Smooth muscle cell (in vitro differentiated cells): Measurements from ENCODE around the gene DDB1. TPM values are rescaled to one million over a fixed set of nuclear protein-coding genes. Genes with fewer than 3 reads are reported as not detected.

Experiments
- DNase-seq: peaks from one replicate; lab custom pipeline; 2025; ENCODE audit not compliant: unreplicated experiment; lab: John Stamatoyannopoulos, UW
- H2AFZ ChIP-seq: fragments of 200-600 bp; sonication (generic); 2 replicates; pipeline ENCODE4 v1.6.0; 2016; ENCODE audit warnings: antibody characterized with exemption, low read depth, mild to moderate bottlenecking
- H3F3A ChIP-seq: fragments of 200-600 bp; sonication (generic); 2 replicates; pipeline ENCODE4 v1.6.0; 2017; ENCODE audit warnings: antibody characterized with exemption, low read depth
- H3K27ac ChIP-seq: fragments of 200-600 bp; sonication (generic); 2 replicates; pipeline ENCODE4 v1.5.1; 2016; ENCODE audit warnings: low read depth, mild to moderate bottlenecking
- H3K27me3 ChIP-seq: fragments of 200-600 bp; sonication (generic); 2 replicates; pipeline ENCODE4 v1.6.1; 2016; ENCODE audit warnings: low read depth, mild to moderate bottlenecking
- H3K36me3 ChIP-seq: fragments of 200-600 bp; sonication (generic); 2 replicates; pipeline ENCODE4 v1.5.1; 2016; ENCODE audit warnings: low read depth
- H3K4me1 ChIP-seq: fragments of 200-600 bp; sonication (generic); 2 replicates; pipeline ENCODE4 v1.5.1; 2016; ENCODE audit warnings: low read depth
- H3K4me2 ChIP-seq: fragments of 200-600 bp; sonication (generic); 2 replicates; pipeline ENCODE4 v1.6.0; 2016; ENCODE audit warnings: mild to moderate bottlenecking
- H3K4me3 ChIP-seq: fragments of 200-600 bp; sonication (generic); 2 replicates; pipeline ENCODE4 v1.5.1; 2016; ENCODE audit warnings: mild to moderate bottlenecking
- H3K79me2 ChIP-seq: fragments of 200-600 bp; sonication (generic); 2 replicates; pipeline ENCODE4 v1.6.0; 2016; ENCODE audit warnings: low read depth, mild to moderate bottlenecking
- H3K9ac ChIP-seq: fragments of 200-600 bp; sonication (generic); 2 replicates; pipeline ENCODE4 v1.6.0; 2016; ENCODE audit warnings: low read depth
- H3K9me3 ChIP-seq: fragments of 200-600 bp; sonication (generic); replicated peaks from 2 replicates; pipeline ENCODE4 v1.5.1; 2016; ENCODE audit warnings: low read depth
- H4K20me1 ChIP-seq: fragments of 200-600 bp; sonication (generic); 2 replicates; pipeline ENCODE4 v1.6.0; 2016; ENCODE audit warnings: low read depth
- CTCF ChIP-seq: fragments of 200-600 bp; sonication (generic); IDR thresholded peaks from 2 replicates; pipeline ENCODE4 v1.5.1; 2017; ENCODE audit warnings: borderline replicate concordance, mild to moderate bottlenecking, antibody characterized with exemption; ENCODE audit not compliant: insufficient read depth, poor library complexity, severe bottlenecking
- WGBS: methylation state at CpG from one replicate; pipeline ENCODE4 v1.1.7; 2016; ENCODE audit warnings: low lambda C conversion rate; 5-methylcytosine and 5-hydroxymethylcytosine counted together
- polyA plus RNA-seq: library from polyadenylated mRNA; unstranded; fragments of >200 nt; fragmentation: Nextera tagmentation; extraction: Ambion mirVana; gene quantifications from 2 replicates; pipeline ENCODE4 v1.2.1, GENCODE V29; 2016
- total RNA-seq: library from RNA; depleted of rRNA; stranded (reverse); fragments of >200 nt; gene quantifications from 2 replicates; pipeline ENCODE4 v1.2.3, GENCODE V29; 2014

Gene DDB1
- total and polyA plus RNA-seq, 2 experiments from 2014 or later = 143 to 150 TPM

DNA sequence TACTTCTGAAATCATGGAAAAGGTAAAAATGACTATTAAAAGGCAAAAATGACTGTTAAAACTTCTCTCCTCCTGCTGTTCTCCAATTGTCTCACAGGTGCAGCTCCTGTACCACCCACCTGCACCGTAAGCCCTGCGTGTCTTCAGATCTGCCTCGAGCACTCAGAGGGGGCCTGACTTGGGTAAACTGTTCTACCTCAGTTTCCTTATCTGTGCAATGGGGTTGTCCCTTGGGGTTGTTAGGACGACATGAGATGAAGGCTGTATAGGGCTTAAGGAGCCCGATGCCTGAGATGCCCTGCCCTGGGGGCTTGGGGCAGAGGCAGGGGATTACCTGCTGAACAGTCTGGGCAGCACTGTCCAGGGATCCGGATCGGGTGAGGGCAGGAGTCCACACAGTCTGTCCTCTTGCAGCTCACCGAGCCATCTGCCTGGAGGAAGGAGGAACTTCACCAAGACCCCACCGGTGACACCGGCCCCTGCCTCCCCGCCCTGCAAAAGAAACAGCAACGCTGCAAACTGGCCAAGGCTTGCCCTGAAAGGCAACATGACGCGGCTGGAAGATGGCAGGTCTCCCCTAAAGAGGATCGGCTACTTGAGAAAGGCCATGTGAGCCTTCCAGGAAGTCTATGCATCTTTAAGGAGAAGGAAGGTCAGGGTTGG is 64.2 kb downstream of the DDB1 start:
- H3K9me3 ChIP-seq = no peaks in the 10 kb centered on the region
- H3K9ac ChIP-seq = no peak overlapping the region
- H4K20me1 ChIP-seq = no peaks in the 10 kb centered on the region
- DNase-seq = no peak
- H3K4me1 ChIP-seq = no peaks in the 10 kb centered on the region
- H3K4me3 ChIP-seq = no peak overlapping the region
- no peaks in the 10 kb centered on the region for H3K27me3 ChIP-seq
- 97% methylated on average over 15 of the region's 15 CpGs for WGBS
- no peaks in the 10 kb centered on the region for H3K79me2 ChIP-seq
- H3K27ac ChIP-seq = no peak overlapping the region
- no peaks in the 10 kb centered on the region for H3F3A ChIP-seq
- no peaks in the 10 kb centered on the region for H3K36me3 ChIP-seq
- no peak for TF ChIP-seq CTCF
- no peak overlapping the region for H2AFZ ChIP-seq
- H3K4me2 ChIP-seq = no peak overlapping the region

DNA sequence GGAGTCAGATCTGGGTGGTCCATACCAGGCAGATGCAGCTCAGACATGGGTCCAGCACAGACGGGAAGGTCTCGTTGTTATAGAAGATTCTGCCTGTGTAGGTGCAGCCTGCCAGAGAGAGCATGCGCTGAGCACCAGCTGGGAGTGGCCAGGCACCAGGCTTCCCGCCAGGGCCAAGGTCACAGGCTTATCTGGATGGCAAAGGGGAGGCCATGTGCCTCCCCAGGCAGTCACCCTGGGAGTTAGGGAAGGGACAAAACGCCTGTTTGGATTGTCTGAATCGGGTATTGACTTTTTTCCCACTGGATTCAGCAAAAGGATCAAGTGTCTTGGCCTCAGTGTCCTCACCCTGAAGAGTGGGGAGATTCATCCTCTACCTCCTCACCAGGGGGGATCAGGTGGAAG is 65.5 kb downstream of the DDB1 start:
- no peak for TF ChIP-seq CTCF

GRCh38 chr11:61266602-61267001 is 66.3 kb downstream of the DDB1 start:
- no peak overlapping the region for H3K27ac ChIP-seq
- no peak overlapping the region for H2AFZ ChIP-seq
- no peaks in the 10 kb centered on the region for H4K20me1 ChIP-seq
- H3K4me1 ChIP-seq = no peaks in the 10 kb centered on the region
- WGBS = 90% methylated on average over 4 of the region's 4 CpGs
- H3K9me3 ChIP-seq = no peaks in the 10 kb centered on the region
- H3F3A ChIP-seq = no peaks in the 10 kb centered on the region
- H3K4me3 ChIP-seq = no peak overlapping the region
- DNase-seq = no peak
- no peak overlapping the region for H3K9ac ChIP-seq
- H3K27me3 ChIP-seq = no peaks in the 10 kb centered on the region
- no peaks in the 10 kb centered on the region for H3K36me3 ChIP-seq
- H3K79me2 ChIP-seq = no peaks in the 10 kb centered on the region
- no peak overlapping the region for H3K4me2 ChIP-seq
- no peak for TF ChIP-seq CTCF

More for the DNA sequence above, 65.5 kb downstream of the DDB1 start:
- Histone ChIP-seq H4K20me1 (no peaks in the 10 kb centered on the region), H3K9me3 (no peaks in the 10 kb centered on the region), H3K4me3 (no peak overlapping the region), H3K36me3 (no peaks in the 10 kb centered on the region), H2AFZ (no peak overlapping the region), H3K27ac (no peak overlapping the region), H3K27me3 (no peaks in the 10 kb centered on the region), H3K79me2 (no peaks in the 10 kb centered on the region), H3K4me1 (no peaks in the 10 kb centered on the region), H3K4me2 (no peak overlapping the region), H3K9ac (no peak overlapping the region), H3F3A (no peaks in the 10 kb centered on the region)
- 87% methylated on average over 6 of the region's 6 CpGs for WGBS
- DNase-seq = no peak

- Histone ChIP-seq H3K36me3 (no peaks in the 10 kb centered on the region), H3K27me3 (no peaks in the 10 kb centered on the region), H3K79me2 (no peaks in the 10 kb centered on the region), H3K4me1 (no peaks in the 10 kb centered on the region), H3K9ac (no peak overlapping the region), H3K27ac (no peak overlapping the region), H2AFZ (no peak overlapping the region), H4K20me1 (no peaks in the 10 kb centered on the region), H3K4me3 (no peak overlapping the region), H3K9me3 (no peaks in the 10 kb centered on the region), H3K4me2 (no peak overlapping the region), H3F3A (no peaks in the 10 kb centered on the region)
- WGBS = 95% methylated on average over 14 of the region's 14 CpGs
- no peak for DNase-seq
- no peak for TF ChIP-seq CTCF
These were observed 67.5 kb downstream of the DDB1 start for GRCh38 chr11:61265357-61265756.
